Fibroblast of lung (primary cell): ENCODE results near the gene HPCAL1.

Source experiments
- EZH2 ChIP-seq: IDR thresholded peaks from 2 replicates; pipeline ENCODE4 v1.5.1; 2012; ENCODE audit warnings: low read length, control low read depth, mild to moderate bottlenecking; ENCODE audit errors: missing control alignments
- TF ChIP-seq, protein P1 (sequence below), 2 donors: IDR thresholded peaks in 1 of 2; conservative IDR thresholded peaks in 1 of 2; 1 replicate in 1 of 2; 2 replicates in 1 of 2; pipeline ENCODE4 v1.5.1; 2011 to 2012; ENCODE audit warnings: low read length in 2 of 2, control low read depth in 1 of 2, inconsistent platforms in 1 of 2, low read depth in 1 of 2, mild to moderate bottlenecking in 1 of 2

GRCh38 chr2:10320575-10320931, 17.8 kb downstream of the HPCAL1 start:
- TF ChIP-seq, protein P1, sequence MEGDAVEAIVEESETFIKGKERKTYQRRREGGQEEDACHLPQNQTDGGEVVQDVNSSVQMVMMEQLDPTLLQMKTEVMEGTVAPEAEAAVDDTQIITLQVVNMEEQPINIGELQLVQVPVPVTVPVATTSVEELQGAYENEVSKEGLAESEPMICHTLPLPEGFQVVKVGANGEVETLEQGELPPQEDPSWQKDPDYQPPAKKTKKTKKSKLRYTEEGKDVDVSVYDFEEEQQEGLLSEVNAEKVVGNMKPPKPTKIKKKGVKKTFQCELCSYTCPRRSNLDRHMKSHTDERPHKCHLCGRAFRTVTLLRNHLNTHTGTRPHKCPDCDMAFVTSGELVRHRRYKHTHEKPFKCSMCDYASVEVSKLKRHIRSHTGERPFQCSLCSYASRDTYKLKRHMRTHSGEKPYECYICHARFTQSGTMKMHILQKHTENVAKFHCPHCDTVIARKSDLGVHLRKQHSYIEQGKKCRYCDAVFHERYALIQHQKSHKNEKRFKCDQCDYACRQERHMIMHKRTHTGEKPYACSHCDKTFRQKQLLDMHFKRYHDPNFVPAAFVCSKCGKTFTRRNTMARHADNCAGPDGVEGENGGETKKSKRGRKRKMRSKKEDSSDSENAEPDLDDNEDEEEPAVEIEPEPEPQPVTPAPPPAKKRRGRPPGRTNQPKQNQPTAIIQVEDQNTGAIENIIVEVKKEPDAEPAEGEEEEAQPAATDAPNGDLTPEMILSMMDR (conservative IDR thresholded peaks at IDR 0.05 in 1 of 2, IDR thresholded peaks at IDR 0.05 in 1 of 2; ENCODE audit: low read depth in 1 of 2, low read length in 2 of 2), result no peak
- TF ChIP-seq EZH2, result no peak
